Activated CD8-positive, alpha-beta T cell treated with anti-CD3 and anti-CD28 coated beads for 36 hours (primary cell): ENCODE measurements around the gene NKTR. TPM values are rescaled to one million over a fixed set of nuclear protein-coding genes. Genes with fewer than 3 reads are reported as not detected.

ENCODE experiments used
- ATAC-seq: fragments of 200-7000 bp; cut with Tn5 transposase; one replicate; pipeline ENCODE4 v1.10.0; 2021; ENCODE audit warnings: mild to moderate bottlenecking, moderate library complexity
- CTCF ChIA-PET: fragments of 350-600 bp; sonication (Branson Sonifier 250); formaldehyde crosslinking; loops from one replicate; lab custom pipeline; 2021; ENCODE audit warnings: antibody characterized with exemption; lab: Charles Lee
- POLR2A ChIA-PET: fragments of 350-600 bp; sonication (Branson Sonifier 250); formaldehyde crosslinking; loops from one replicate; lab custom pipeline; 2021; ENCODE audit warnings: antibody characterized with exemption; lab: Charles Lee
- DNase-seq: peaks from one replicate; pipeline ENCODE4 v3.0.0-alpha.2; 2020
- H3K27ac Mint-ChIP-seq: one replicate; pipeline ENCODE4 v1.8.0; 2021; ENCODE audit warnings: mild to moderate bottlenecking, mixed read lengths
- H3K27me3 Mint-ChIP-seq: one replicate; pipeline ENCODE4 v1.8.0; 2021; ENCODE audit warnings: mixed read lengths
- H3K36me3 Mint-ChIP-seq: one replicate; pipeline ENCODE4 v1.8.0; 2021; ENCODE audit warnings: low read depth, mixed read lengths
- H3K4me1 Mint-ChIP-seq: one replicate; pipeline ENCODE4 v1.8.0; 2021; ENCODE audit warnings: low read depth, mixed read lengths
- H3K4me3 Mint-ChIP-seq: one replicate; pipeline ENCODE4 v1.8.0; 2021; ENCODE audit warnings: mild to moderate bottlenecking, moderate library complexity, mixed read lengths
- H3K9me3 Mint-ChIP-seq: one replicate; pipeline ENCODE4 v1.8.0; 2021; ENCODE audit warnings: mixed read lengths
- CTCF ChIP-seq: fragments of 200-600 bp; IDR thresholded peaks from one replicate; pipeline ENCODE4 v1.8.0; 2022; ENCODE audit warnings: antibody characterized with exemption, mild to moderate bottlenecking
- intact Hi-C: fragments of 100-400 bp; cut with micrococcal nuclease; formaldehyde crosslinking; loops from one replicate; pipeline ENCODE4 v1.10.0; 2022
- total RNA-seq, 2 experiments: library from RNA; stranded (reverse); gene quantifications; one replicate each; pipeline ENCODE4 v1.2.3, GENCODE V29; 2021

NKTR gene
- total RNA-seq, 2 experiments from 2014 or later, result 63.4 to 65.9 TPM

- DNase-seq, result no peak
- Mint-ChIP-seq H3K4me1 (peaks cover 47% of the 10 kb centered on the region), H3K27me3 (no peaks in the 10 kb centered on the region), H3K36me3 (peaks cover 40% of the 10 kb centered on the region), H3K4me3 (no peak overlapping the region), H3K27ac (no peak overlapping the region), H3K9me3 (peaks cover 6% of the 10 kb centered on the region)
- TF ChIP-seq CTCF, result no peak
- ChIA-PET POLR2A (interaction anchor here (1.0 to 4.0 kb wide), 3 partner anchors 12 to 21 kb away, joined by 3 to 43 read pairs (median 26); partner anchors contain the start of genes SEC22C and SS18L2), CTCF (interaction anchor here (0.9 to 3.5 kb wide), 6 partner anchors 7 to 57 kb away, joined by 3 to 18 read pairs (median 6); partner anchors contain the start of gene SEC22C)
- intact Hi-C loops, result loop anchor here (5.0 kb wide), 1 partner anchor 34 kb away; no protein-coding TSS in a partner anchor
- ATAC-seq, result no peak
Observed at GRCh38 chr3:42602961-42603360, 2.5 kb downstream of the NKTR start.

- Mint-ChIP-seq H3K9me3 (peaks cover 6% of the 10 kb centered on the region), H3K36me3 (peaks cover 49% of the 10 kb centered on the region), H3K4me1 (peaks cover 65% of the 10 kb centered on the region), H3K4me3 (no peak overlapping the region), H3K27ac (no peak overlapping the region), H3K27me3 (no peaks in the 10 kb centered on the region)
- DNase-seq (no peak), ATAC-seq (no peak)
- ChIA-PET CTCF (interaction anchor here (1.1 kb wide), 1 partner anchor 8 kb away, joined by 3 read pairs; no protein-coding TSS in a partner anchor), POLR2A (interaction anchor here (0.8 to 1.3 kb wide), 4 partner anchors 9 to 21 kb away, joined by 3 to 4 read pairs (median 3); partner anchors contain the start of gene SS18L2)
- intact Hi-C loops, result no loop called here
- TF ChIP-seq CTCF, result no peak
Observed at GRCh38 chr3:42605546-42606173, 5.2 kb downstream of the NKTR start.

GRCh38 chr3:42608581-42608980 is 8.1 kb downstream of the NKTR start:
- ChIA-PET POLR2A (interaction anchor here (0.9 to 1.2 kb wide), 3 partner anchors 8 to 15 kb away, joined by 4 read pairs; partner anchors contain the start of gene NKTR), CTCF (interaction anchor here (0.9 to 1.1 kb wide), 2 partner anchors 8 to 28 kb away, joined by 3 to 4 read pairs; partner anchors contain the start of gene NKTR)
- intact Hi-C loops, result no loop called here
- DNase-seq (no peak), ATAC-seq (no peak)
- H3K9me3 Mint-ChIP-seq, result peaks cover 6% of the 10 kb centered on the region
- H3K27me3 Mint-ChIP-seq, result no peaks in the 10 kb centered on the region
- TF ChIP-seq CTCF, result no peak
- peaks cover 45% of the 10 kb centered on the region for H3K36me3 Mint-ChIP-seq
- no peak overlapping the region for H3K27ac Mint-ChIP-seq
- H3K4me3 Mint-ChIP-seq, result no peak overlapping the region
- peaks cover 72% of the 10 kb centered on the region for H3K4me1 Mint-ChIP-seq

- no peak for DNase-seq
- Mint-ChIP-seq H3K27me3 (no peaks in the 10 kb centered on the region), H3K36me3 (peaks cover 32% of the 10 kb centered on the region), H3K4me1 (peaks cover 65% of the 10 kb centered on the region), H3K27ac (peak overlapping the region; percentile 11), H3K4me3 (no peak overlapping the region), H3K9me3 (no peaks in the 10 kb centered on the region)
- ChIA-PET CTCF (interaction anchor here (0.9 to 1.7 kb wide), 4 partner anchors 9 to 133 kb away, joined by 3 to 6 read pairs (median 3); partner anchors contain the start of gene NKTR), POLR2A (interaction anchor here (1.5 kb wide), 2 partner anchors 9 to 10 kb away, joined by 4 to 7 read pairs; partner anchors contain the start of gene NKTR)
- intact Hi-C loops, result no loop called here
- ATAC-seq, result peak; percentile 67
- TF ChIP-seq CTCF, result no peak
Observed at GRCh38 chr3:42610976-42611375, 10.5 kb downstream of the NKTR start.

GRCh38 chr3:42612217-42612616 is 11.7 kb downstream of the NKTR start:
- no peak for TF ChIP-seq CTCF
- Mint-ChIP-seq H3K9me3 (no peaks in the 10 kb centered on the region), H3K4me3 (no peak overlapping the region), H3K4me1 (peaks cover 64% of the 10 kb centered on the region), H3K27ac (peak overlapping the region; percentile 39), H3K27me3 (no peaks in the 10 kb centered on the region), H3K36me3 (peaks cover 27% of the 10 kb centered on the region)
- intact Hi-C loops, result no loop called here
- POLR2A ChIA-PET, result interaction anchor here (0.6 kb wide), 1 partner anchor 10 kb away, joined by 3 read pairs; no protein-coding TSS in a partner anchor
- DNase-seq (no peak), ATAC-seq (no peak)
- CTCF ChIA-PET, result interaction anchor here (0.7 to 4.5 kb wide), 9 partner anchors 9 to 143 kb away, joined by 3 to 31 read pairs (median 4); partner anchors contain the start of gene SEC22C
